NT2/D1 (cell line): Measurements from ENCODE around the gene KMT5B.

ENCODE experiments used
- DNase-seq: peaks from one replicate; pipeline ENCODE4 v3.0.0-alpha.2; 2011; ENCODE audit warnings: low read depth, low spot score
- H3K27me3 ChIP-seq: 2 replicates; pipeline ENCODE4 v1.6.0; 2011; ENCODE audit warnings: mild to moderate bottlenecking; ENCODE audit not compliant: insufficient read length, insufficient read depth
- H3K36me3 ChIP-seq: 2 replicates; pipeline ENCODE4 v1.6.1; 2011; ENCODE audit warnings: mild to moderate bottlenecking, low read length, mixed read lengths; ENCODE audit not compliant: insufficient read depth, insufficient read length
- H3K4me1 ChIP-seq: 2 replicates; pipeline ENCODE4 v1.5.1; 2011; ENCODE audit not compliant: insufficient read depth, insufficient read length
- H3K4me3 ChIP-seq: 2 replicates; pipeline ENCODE4 v1.5.1; 2011; ENCODE audit warnings: low read depth; ENCODE audit not compliant: insufficient read length
- H3K9ac ChIP-seq: 2 replicates; pipeline ENCODE4 v1.6.0; 2011; ENCODE audit warnings: low read depth; ENCODE audit not compliant: insufficient read length
- H3K9me3 ChIP-seq: 2 replicates; pipeline ENCODE4 v1.5.1; 2011; ENCODE audit warnings: mild to moderate bottlenecking, low read length; ENCODE audit not compliant: insufficient read depth
- SUZ12 ChIP-seq: IDR thresholded peaks from 2 replicates; pipeline ENCODE4 v1.6.1; 2011; ENCODE audit not compliant: insufficient read length, insufficient read depth; ENCODE audit errors: extremely low read depth
- YY1 ChIP-seq: IDR thresholded peaks from 2 replicates; pipeline ENCODE4 v1.6.1; 2011; ENCODE audit not compliant: insufficient read length, insufficient read depth
- ZNF274 ChIP-seq: IDR thresholded peaks from 2 replicates; pipeline ENCODE4 v1.6.1; 2011; ENCODE audit warnings: mild to moderate bottlenecking, low read depth, low read length

The KMT5B gene

GRCh38 chr11:68149417-68149816 is 63.7 kb downstream of the KMT5B start:
- Histone ChIP-seq H3K4me3 (no peak overlapping the region), H3K9ac (no peak overlapping the region), H3K36me3 (no peaks in the 10 kb centered on the region), H3K4me1 (peaks cover 16% of the 10 kb centered on the region), H3K27me3 (no peaks in the 10 kb centered on the region), H3K9me3 (no peaks in the 10 kb centered on the region)
- no peak for TF ChIP-seq ZNF274
- TF ChIP-seq YY1, result no peak
- TF ChIP-seq SUZ12, result no peak
- DNase-seq, result no peak

GRCh38 chr11:68148879-68149278 is 64.2 kb downstream of the KMT5B start:
- Histone ChIP-seq H3K36me3 (no peaks in the 10 kb centered on the region), H3K4me1 (peaks cover 16% of the 10 kb centered on the region), H3K4me3 (no peak overlapping the region), H3K9me3 (no peaks in the 10 kb centered on the region), H3K27me3 (no peaks in the 10 kb centered on the region), H3K9ac (no peak overlapping the region)
- no peak for DNase-seq
- no peak for TF ChIP-seq SUZ12
- TF ChIP-seq YY1, result no peak
- TF ChIP-seq ZNF274, result no peak

GRCh38 chr11:68148071-68148805 is 64.9 kb downstream of the KMT5B start:
- no peaks in the 10 kb centered on the region for H3K9me3 ChIP-seq
- TF ChIP-seq YY1, result no peak
- no peak for TF ChIP-seq ZNF274
- no peak for TF ChIP-seq SUZ12
- peaks cover 16% of the 10 kb centered on the region for H3K4me1 ChIP-seq
- H3K36me3 ChIP-seq, result no peaks in the 10 kb centered on the region
- DNase-seq, result no peak
- H3K9ac ChIP-seq, result no peak overlapping the region
- H3K27me3 ChIP-seq, result no peaks in the 10 kb centered on the region
- H3K4me3 ChIP-seq, result no peak overlapping the region

- Histone ChIP-seq H3K9ac (peak overlapping the region; percentile 14), H3K4me1 (peaks cover 14% of the 10 kb centered on the region), H3K4me3 (no peak overlapping the region), H3K36me3 (no peaks in the 10 kb centered on the region), H3K27me3 (no peaks in the 10 kb centered on the region), H3K9me3 (no peaks in the 10 kb centered on the region)
- DNase-seq, result no peak
- TF ChIP-seq YY1 (no peak), SUZ12 (no peak), ZNF274 (no peak)
These were observed 66.2 kb downstream of the KMT5B start for GRCh38 chr11:68146704-68147474.

- H3K36me3 ChIP-seq, result no peaks in the 10 kb centered on the region
These were observed 67.0 kb downstream of the KMT5B start for GRCh38 chr11:68146010-68146540.

GRCh38 chr11:68145120-68145866 is 67.8 kb downstream of the KMT5B start:
- Histone ChIP-seq H3K36me3 (no peaks in the 10 kb centered on the region), H3K4me3 (no peak overlapping the region), H3K9me3 (no peaks in the 10 kb centered on the region), H3K4me1 (peaks cover 18% of the 10 kb centered on the region), H3K27me3 (no peaks in the 10 kb centered on the region), H3K9ac (no peak overlapping the region)
- no peak for DNase-seq
- TF ChIP-seq YY1 (no peak), ZNF274 (no peak), SUZ12 (no peak)

More at GRCh38 chr11:68146010-68146540, 67.0 kb downstream of the KMT5B start:
- Histone ChIP-seq H3K27me3 (no peaks in the 10 kb centered on the region), H3K9me3 (no peaks in the 10 kb centered on the region), H3K4me1 (peaks cover 16% of the 10 kb centered on the region), H3K9ac (no peak overlapping the region), H3K4me3 (no peak overlapping the region)
- DNase-seq, result no peak
- TF ChIP-seq SUZ12 (no peak), YY1 (no peak), ZNF274 (no peak)
